IMR-90 (cell line): ENCODE measurements around the gene ANTXR1. TPM values are rescaled to one million over a fixed set of nuclear protein-coding genes. Genes with fewer than 3 reads are reported as not detected.

Experiments used
- ATAC-seq: fragments of 200-7000 bp; cut with Tn5 transposase; 2 replicates; pipeline ENCODE4 v1.9.1; 2020; ENCODE audit warnings: low read depth, mild to moderate bottlenecking, moderate library complexity
- BruUV-seq: library from RNA; stranded (reverse); fragments of 400-500 nt; replicated peaks from 2 replicates; lab custom pipeline; 2021; lab: Mats Ljungman, UMichigan
- CTCF ChIA-PET: fragments of 300-600 bp; formaldehyde crosslinking; extraction: SDS; loops from one replicate; lab custom pipeline; 2021; ENCODE audit warnings: antibody characterized with exemption; lab: Yijun Ruan, JAX
- POLR2A ChIA-PET: fragments of 300-600 bp; sonication (Branson Sonifier 250); formaldehyde crosslinking; loops from one replicate; lab custom pipeline; 2022; ENCODE audit warnings: antibody characterized with exemption; ENCODE audit not compliant: unreplicated experiment; lab: Charles Lee
- DNase-seq: peaks from one replicate; pipeline ENCODE4 v3.0.0; 2013
- H2AFZ ChIP-seq: replicated peaks from 2 replicates; pipeline ENCODE3; 2013; ENCODE audit warnings: low read length, mild to moderate bottlenecking; ENCODE audit not compliant: poor library complexity
- H2AK5ac ChIP-seq: 2 replicates; pipeline ENCODE4 v1.6.1; 2013; ENCODE audit warnings: low read depth, low read length, inconsistent platforms
- H2AK9ac ChIP-seq: replicated peaks from 2 replicates; pipeline ENCODE3; 2013; ENCODE audit warnings: mild to moderate bottlenecking, low read depth, low read length, moderate library complexity; ENCODE audit not compliant: poor library complexity
- H2BK120ac ChIP-seq: 2 replicates; pipeline ENCODE4 v1.6.1; 2013; ENCODE audit warnings: low read depth, low read length, inconsistent platforms
- H2BK15ac ChIP-seq: 3 replicates; pipeline ENCODE4 v1.6.1; 2013; ENCODE audit warnings: low read depth, low read length, inconsistent platforms
- H2BK20ac ChIP-seq: 2 replicates; pipeline ENCODE4 v1.6.1; 2013; ENCODE audit warnings: low read depth, mild to moderate bottlenecking, inconsistent platforms, low read length, moderate library complexity
- H2BK5ac ChIP-seq: 2 replicates; pipeline ENCODE4 v1.6.1; 2013; ENCODE audit warnings: mild to moderate bottlenecking, low read depth, low read length, inconsistent platforms; ENCODE audit not compliant: poor library complexity, severe bottlenecking
- H3K14ac ChIP-seq: replicated peaks from 2 replicates; pipeline ENCODE4 v1.6.1; 2013; ENCODE audit warnings: low read depth, low read length, inconsistent platforms
- H3K18ac ChIP-seq: 2 replicates; pipeline ENCODE4 v1.6.1; 2013; ENCODE audit warnings: low read depth, low read length, control low read depth
- H3K23ac ChIP-seq: 2 replicates; pipeline ENCODE4 v1.6.1; 2013; ENCODE audit warnings: low read depth, low read length, inconsistent platforms
- H3K27ac ChIP-seq: 2 replicates; pipeline ENCODE4 v1.5.1; 2013; ENCODE audit warnings: mild to moderate bottlenecking, control low read depth, low read length; ENCODE audit not compliant: insufficient read depth
- H3K27me3 ChIP-seq: 2 replicates; pipeline ENCODE4 v1.6.1; 2013; ENCODE audit warnings: low read length; ENCODE audit not compliant: control insufficient read depth, insufficient read depth
- H3K36me3 ChIP-seq: 2 replicates; pipeline ENCODE4 v1.6.1; 2013; ENCODE audit warnings: low read length, mixed read lengths; ENCODE audit not compliant: control insufficient read depth, insufficient read depth
- H3K4ac ChIP-seq: 2 replicates; pipeline ENCODE4 v1.6.1; 2013; ENCODE audit warnings: low read depth, low read length, inconsistent platforms
- H3K4me1 ChIP-seq: 2 replicates; pipeline ENCODE4 v1.6.1; 2013; ENCODE audit warnings: low read length, mixed read lengths; ENCODE audit not compliant: control insufficient read depth, insufficient read depth
- H3K4me2 ChIP-seq: 2 replicates; pipeline ENCODE4 v1.6.1; 2013; ENCODE audit warnings: low read depth, mild to moderate bottlenecking, control low read depth, low read length, moderate library complexity
- H3K4me3 ChIP-seq: 2 replicates; pipeline ENCODE4 v1.5.1; 2013; ENCODE audit warnings: low read depth, mild to moderate bottlenecking, control low read depth, low read length, moderate library complexity; ENCODE audit not compliant: insufficient read depth
- H3K56ac ChIP-seq: 2 replicates; pipeline ENCODE4 v1.6.1; 2013; ENCODE audit warnings: low read length, inconsistent platforms; ENCODE audit not compliant: insufficient read depth; ENCODE audit errors: extremely low read depth
- H3K79me1 ChIP-seq, 2 experiments: 2 replicates each; pipeline ENCODE4 v1.6.1; 2013; ENCODE audit warnings: low read length in 2 of 2, inconsistent platforms in 1 of 2, low read depth in 1 of 2
- H3K9ac ChIP-seq: 2 replicates; pipeline ENCODE4 v1.6.1; 2013; ENCODE audit warnings: low read depth, low read length, control low read depth
- H3K9me1 ChIP-seq: 2 replicates; pipeline ENCODE4 v1.6.1; 2013; ENCODE audit warnings: low read length, inconsistent platforms; ENCODE audit not compliant: insufficient read depth
- H3K9me3 ChIP-seq: 2 replicates; pipeline ENCODE4 v1.6.1; 2013; ENCODE audit warnings: low read length; ENCODE audit not compliant: control insufficient read depth, insufficient read depth
- H4K20me1 ChIP-seq: 2 replicates; pipeline ENCODE4 v1.6.1; 2013; ENCODE audit warnings: low read length, inconsistent platforms; ENCODE audit not compliant: insufficient read depth
- H4K5ac ChIP-seq: 2 replicates; pipeline ENCODE4 v1.6.1; 2013; ENCODE audit warnings: mild to moderate bottlenecking, low read depth, low read length, control low read depth
- H4K8ac ChIP-seq, 2 experiments: 2 replicates each; pipeline ENCODE4 v1.6.1; 2013; ENCODE audit warnings: low read depth in 2 of 2, low read length in 2 of 2, control low read depth in 1 of 2, inconsistent platforms in 1 of 2
- H4K91ac ChIP-seq: 2 replicates; pipeline ENCODE4 v1.6.1; 2013; ENCODE audit warnings: low read depth, low read length, inconsistent platforms; ENCODE audit not compliant: insufficient read depth
- BHLHE40 ChIP-seq: fragments of 150-350 bp; IDR thresholded peaks from 2 replicates; pipeline ENCODE4 v1.6.1; 2016; ENCODE audit warnings: mild to moderate bottlenecking, low read depth, low read length
- CEBPB ChIP-seq: IDR thresholded peaks from 2 replicates; pipeline ENCODE4 v1.6.1; 2012; ENCODE audit warnings: low read depth, low read length, improper control_type of control experiment
- CHD1 ChIP-seq: IDR thresholded peaks from 2 replicates; pipeline ENCODE4 v1.6.1; 2012; ENCODE audit warnings: low read depth, low read length, improper control_type of control experiment
- CTCF ChIP-seq: conservative IDR thresholded peaks from 2 replicates; pipeline ENCODE4 v1.5.1; 2012; ENCODE audit warnings: mild to moderate bottlenecking, low read depth, low read length, improper control_type of control experiment
- ELK1 ChIP-seq: fragments of 150-350 bp; IDR thresholded peaks from 2 replicates; pipeline ENCODE4 v1.6.1; 2016; ENCODE audit warnings: low read depth, mild to moderate bottlenecking, low read length, moderate library complexity, borderline replicate concordance
- FOS ChIP-seq: fragments of 150-350 bp; IDR thresholded peaks from 2 replicates; pipeline ENCODE4 v1.6.1; 2016; ENCODE audit warnings: low read depth, low read length
- MAFK ChIP-seq: IDR thresholded peaks from 2 replicates; pipeline ENCODE4 v1.6.1; 2012; ENCODE audit warnings: low read depth, low read length, improper control_type of control experiment
- MAZ ChIP-seq: IDR thresholded peaks from 2 replicates; pipeline ENCODE4 v1.6.1; 2012; ENCODE audit warnings: low read depth, mild to moderate bottlenecking, low read length, improper control_type of control experiment, moderate library complexity, borderline replicate concordance
- MXI1 ChIP-seq: IDR thresholded peaks from 2 replicates; pipeline ENCODE4 v1.6.1; 2012; ENCODE audit warnings: low read depth, mild to moderate bottlenecking, low read length, moderate library complexity, borderline replicate concordance
- NFE2L2 ChIP-seq: fragments of 150-350 bp; IDR thresholded peaks from 2 replicates; pipeline ENCODE4 v1.6.1; 2016; ENCODE audit warnings: low read depth, mild to moderate bottlenecking, low read length
- POLR2A ChIP-seq: IDR thresholded peaks from 2 replicates; pipeline ENCODE4 v1.6.1; 2012; ENCODE audit warnings: mild to moderate bottlenecking, low read depth, low read length
- RAD21 ChIP-seq: IDR thresholded peaks from 2 replicates; pipeline ENCODE4 v1.6.1; 2012; ENCODE audit warnings: low read length, improper control_type of control experiment
- RCOR1 ChIP-seq: IDR thresholded peaks from 2 replicates; pipeline ENCODE4 v1.6.1; 2012; ENCODE audit warnings: mild to moderate bottlenecking, low read length, improper control_type of control experiment; ENCODE audit not compliant: insufficient replicate concordance
- RFX5 ChIP-seq: IDR thresholded peaks from 2 replicates; pipeline ENCODE4 v1.8.0; 2012; ENCODE audit warnings: low read depth, mild to moderate bottlenecking, low read length, moderate library complexity
- SMC3 ChIP-seq: fragments of 150-350 bp; IDR thresholded peaks from 2 replicates; pipeline ENCODE4 v1.6.1; 2016; ENCODE audit warnings: low read depth, mild to moderate bottlenecking, antibody characterized with exemption, low read length, moderate library complexity
- USF2 ChIP-seq: fragments of 150-350 bp; IDR thresholded peaks from 2 replicates; pipeline ENCODE4 v1.6.1; 2017; ENCODE audit warnings: mild to moderate bottlenecking, antibody characterized with exemption, low read length, low read depth
- WGBS, 2 experiments: methylation state at CpG; one replicate each; pipeline versions ENCODE4 v1.1.5 to v1.1.7; 2013; ENCODE audit warnings: missing lambda C conversion rate in 2 of 2; ENCODE audit not compliant: insufficient read length in 1 of 2; ENCODE audit errors: extremely low coverage in 2 of 2; 5-methylcytosine and 5-hydroxymethylcytosine counted together
- dilution Hi-C: fragments of 300-500 bp; cut with HindIII; formaldehyde crosslinking; loops from one replicate; pipeline ENCODE4 v1.14.3; 2018; ENCODE audit warnings: low sequenced_read_pairs; ENCODE audit not compliant: unreplicated experiment
- in situ Hi-C: fragments of 300-500 bp; cut with MboI; formaldehyde crosslinking; loops from 3 replicates; pipeline ENCODE4 v1.14.3; 2019; ENCODE audit warnings: low sequenced_read_pairs, inconsistent platforms, mixed read lengths
- intact Hi-C: fragments of 100-400 bp; cut with micrococcal nuclease; formaldehyde crosslinking; loops from 2 replicates; pipeline ENCODE4 v1.10.0; 2022
- polyA plus RNA-seq, 3 experiments: library from polyadenylated mRNA; depleted of rRNA; stranded (reverse); fragments of >200 nt; gene quantifications; 2 replicates each; pipeline ENCODE4 v1.2.3, GENCODE V29; 2012; ENCODE audit warnings: low replicate concordance in 1 of 3
- total RNA-seq: library from RNA; depleted of rRNA; stranded (reverse); fragments of >200 nt; gene quantifications from 2 replicates; pipeline ENCODE4 v1.2.3, GENCODE V29; 2012

ANTXR1 gene
- total and polyA plus RNA-seq, 2 of the 4 experiments (the other 2 are of a cell fraction), result 27.2 to 36.9 TPM

- H4K91ac ChIP-seq, result no peak overlapping the region; the same call in 1 of the 2 replicates
- peak overlapping the region; percentile 27; the same call in 1 of the 2 replicates for H3K14ac ChIP-seq
- H3K4me2 ChIP-seq, result no peak overlapping the region
- H2AK5ac ChIP-seq, result no peak overlapping the region
- ChIA-PET POLR2A (no interaction called here), CTCF (no interaction called here)
- no peak overlapping the region for H2AK9ac ChIP-seq
- H2AFZ ChIP-seq, result no peak overlapping the region
- H3K9ac ChIP-seq, result no peak overlapping the region
- H3K27ac ChIP-seq, result no peak overlapping the region
- intact Hi-C loops (no loop called here), dilution Hi-C loops (no loop called here), in situ Hi-C loops (no loop called here)
- no peak overlapping the region for H2BK15ac ChIP-seq
- no peak overlapping the region for H3K4me3 ChIP-seq
- no peak for TF ChIP-seq BHLHE40
- TF ChIP-seq RCOR1, result no peak
- TF ChIP-seq ELK1, result no peak
- TF ChIP-seq CTCF, result no peak
- no peak for TF ChIP-seq MXI1
- no peak for TF ChIP-seq FOS
- no peak for TF ChIP-seq CEBPB
- no peak for TF ChIP-seq POLR2A
- TF ChIP-seq CHD1, result no peak
- no peak for TF ChIP-seq NFE2L2
- no peak for TF ChIP-seq USF2
- no peak for TF ChIP-seq MAFK
- TF ChIP-seq SMC3, result no peak
- TF ChIP-seq MAZ, result no peak
- no peak for TF ChIP-seq RAD21
- TF ChIP-seq RFX5, result no peak
- H4K8ac ChIP-seq, result no peak overlapping the region
- no peaks in the 10 kb centered on the region; the same call in 1 of the 2 replicates for H4K20me1 ChIP-seq
- no peak overlapping the region for H3K23ac ChIP-seq
- 90% methylated on average over 2 of the region's 4 CpGs; no CpG with 5 or more reads in 1 of the 2 experiments for WGBS, 2 experiments
- peaks cover 39% of the 10 kb centered on the region for H3K9me1 ChIP-seq
- no peak overlapping the region for H4K5ac ChIP-seq
- H3K18ac ChIP-seq, result no peak overlapping the region
- H3K27me3 ChIP-seq, result no peaks in the 10 kb centered on the region
- no peak overlapping the region for H3K56ac ChIP-seq
- H2BK120ac ChIP-seq, result peak overlapping the region; percentile 30; the same call in 1 of the 2 replicates
- H3K9me3 ChIP-seq, result no peaks in the 10 kb centered on the region
- H3K79me1 ChIP-seq, result peaks cover 13 to 63% of the 10 kb centered on the region in 2 experiments; a peak in 3 of 4 replicates
- ATAC-seq, result no peak
- DNase-seq, result no peak
- BruUV-seq, result no TSS peak
- no peak overlapping the region for H2BK20ac ChIP-seq
- peaks cover 47% of the 10 kb centered on the region for H3K36me3 ChIP-seq
- H2BK5ac ChIP-seq, result no peak overlapping the region
- peak overlapping the region; percentile 35; the same call in 1 of the 2 replicates for H3K4ac ChIP-seq
- peaks cover 23% of the 10 kb centered on the region for H3K4me1 ChIP-seq
Measured at GRCh38 chr2:69167469-69167822, 154.5 kb downstream of the ANTXR1 start.
